DMS153 (cell line): ENCODE measurements around the gene MAN1C1.

Experiments
- DNase-seq: peaks from one replicate; lab custom pipeline; 2025; lab: John Stamatoyannopoulos, UW

Gene MAN1C1

DNA sequence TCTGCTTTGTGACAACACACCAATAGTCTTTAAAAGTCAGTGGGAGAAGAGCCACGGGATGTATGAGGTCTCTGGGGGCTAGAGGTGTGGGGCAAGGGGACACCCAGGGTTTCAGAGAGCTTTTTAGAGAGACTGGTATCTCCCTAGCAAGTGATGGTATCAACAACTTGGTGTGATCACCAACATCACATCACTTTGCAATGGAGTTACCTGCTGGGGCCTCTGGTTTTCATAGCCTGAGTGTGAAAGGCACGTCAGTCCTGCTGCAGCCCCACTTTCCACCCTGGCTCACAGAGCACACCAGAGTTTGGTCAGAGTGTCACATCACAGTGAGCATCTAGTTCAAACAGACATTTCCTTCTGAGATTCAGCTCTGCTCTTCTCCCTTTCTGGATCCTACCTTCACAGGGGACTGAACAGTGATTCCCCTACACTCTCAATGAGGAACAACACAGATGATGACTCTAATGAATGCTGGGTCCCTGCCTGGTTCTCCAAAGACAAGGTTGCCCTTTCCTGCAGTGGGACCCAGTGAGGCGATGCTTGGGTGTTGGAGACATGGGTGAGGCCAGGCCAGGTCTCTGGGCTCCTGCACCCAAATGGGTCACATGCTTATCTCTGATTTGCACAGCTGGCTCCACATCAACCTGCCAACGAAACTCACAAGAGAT is 2.0 kb upstream of the MAN1C1 start:
- no peak for DNase-seq

- DNase-seq: no peak
These were observed 1.4 kb upstream of the MAN1C1 start for GRCh38 chr1:25615172-25615541.

- DNase-seq: no peak
These were observed 962 bp upstream of the MAN1C1 start for GRCh38 chr1:25615563-25616094.

- DNase-seq: no peak
These were observed 515 bp downstream of the MAN1C1 start for GRCh38 chr1:25616987-25617624.

- no peak for DNase-seq
These were observed 1.2 kb downstream of the MAN1C1 start for GRCh38 chr1:25617625-25618432.

DNA sequence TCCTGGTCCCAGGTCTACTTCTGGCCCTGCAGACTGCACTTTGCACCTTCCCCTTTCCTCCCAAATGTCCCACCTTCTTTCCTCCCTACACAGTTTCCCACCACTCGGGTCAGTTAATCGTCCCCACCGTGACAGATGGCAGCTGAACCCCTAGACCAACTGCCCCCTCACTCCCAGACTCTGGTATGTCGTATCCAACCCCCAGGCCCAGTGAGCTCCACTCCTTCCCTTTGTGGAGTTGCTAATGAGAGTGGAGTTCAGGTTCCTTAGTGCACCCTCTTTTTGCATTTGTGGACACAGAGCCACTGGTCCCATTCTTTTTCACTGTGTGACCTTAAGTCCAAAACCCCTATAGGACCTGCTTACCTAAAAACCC is 1.8 kb downstream of the MAN1C1 start:
- no peak for DNase-seq

DNA sequence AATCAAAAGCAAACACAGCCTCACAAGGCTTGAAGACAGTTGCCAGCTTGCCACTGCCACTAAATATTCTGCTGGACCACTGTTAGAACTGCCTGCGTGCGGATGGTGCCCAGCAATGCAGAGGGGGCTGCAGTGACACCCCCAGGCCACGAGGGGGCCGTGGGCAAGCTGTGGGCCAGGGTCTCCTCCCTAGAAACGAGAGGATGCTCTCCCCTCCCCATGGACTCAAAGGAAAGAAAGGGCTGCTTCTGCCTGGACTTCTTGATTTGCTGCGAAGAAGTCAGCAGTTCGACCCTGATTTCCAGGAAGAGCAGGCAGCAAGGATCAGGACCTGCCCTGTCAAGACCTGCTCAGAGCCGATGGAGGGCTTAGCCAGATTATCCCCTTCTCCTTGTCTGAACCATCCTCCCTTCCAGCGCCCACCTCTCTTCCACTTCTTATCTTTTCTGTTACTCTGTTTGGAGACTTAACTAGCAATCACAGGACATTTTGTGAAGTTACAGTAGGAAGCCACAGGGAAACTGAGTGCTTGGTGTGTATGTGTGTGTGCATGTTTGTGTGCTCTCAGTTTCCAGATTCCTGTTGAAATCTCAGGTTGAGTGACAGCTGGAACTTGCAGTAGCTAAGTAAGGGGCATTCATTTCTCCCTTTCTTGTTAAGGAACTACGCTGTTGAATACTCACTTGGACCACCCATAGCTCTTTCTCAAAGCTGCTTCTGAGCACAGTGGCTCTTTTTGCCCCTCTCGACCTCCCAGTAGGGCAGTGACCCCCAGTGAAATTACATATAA is 2.7 kb downstream of the MAN1C1 start:
- peak; percentile 33 for DNase-seq

GRCh38 chr1:25620211-25620610 is 3.6 kb downstream of the MAN1C1 start:
- DNase-seq: no peak

DNA sequence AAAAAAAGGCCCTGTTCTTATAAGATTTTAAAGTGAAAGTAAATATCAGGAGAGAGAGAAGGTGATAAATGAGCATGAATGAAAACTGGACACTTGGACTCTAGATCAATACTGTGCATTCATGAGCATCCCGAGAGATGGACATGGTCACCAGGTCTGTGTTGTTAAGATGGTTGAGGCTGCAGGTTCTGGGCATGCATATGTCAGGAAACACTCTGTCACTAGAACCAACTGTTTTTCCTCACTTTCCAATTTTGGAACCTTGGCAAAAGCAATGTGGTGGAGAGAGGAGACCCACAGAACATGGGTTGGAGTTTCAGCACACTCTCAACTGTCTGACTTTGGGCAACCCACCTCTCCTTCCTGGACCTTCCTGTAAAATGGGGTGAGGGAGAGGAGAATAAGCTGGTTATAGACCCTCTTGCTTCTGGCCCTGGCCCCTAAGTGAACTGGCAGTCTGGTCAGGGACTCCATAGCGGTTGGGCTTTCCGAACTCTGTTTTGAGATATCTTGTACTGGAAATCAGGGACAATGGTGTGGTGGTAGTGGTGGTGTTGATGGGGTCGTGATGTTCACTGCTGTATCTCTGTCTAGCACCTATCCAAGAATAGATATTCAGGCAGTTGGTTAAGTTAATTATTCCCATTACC is 4.2 kb downstream of the MAN1C1 start:
- DNase-seq: no peak

DNA sequence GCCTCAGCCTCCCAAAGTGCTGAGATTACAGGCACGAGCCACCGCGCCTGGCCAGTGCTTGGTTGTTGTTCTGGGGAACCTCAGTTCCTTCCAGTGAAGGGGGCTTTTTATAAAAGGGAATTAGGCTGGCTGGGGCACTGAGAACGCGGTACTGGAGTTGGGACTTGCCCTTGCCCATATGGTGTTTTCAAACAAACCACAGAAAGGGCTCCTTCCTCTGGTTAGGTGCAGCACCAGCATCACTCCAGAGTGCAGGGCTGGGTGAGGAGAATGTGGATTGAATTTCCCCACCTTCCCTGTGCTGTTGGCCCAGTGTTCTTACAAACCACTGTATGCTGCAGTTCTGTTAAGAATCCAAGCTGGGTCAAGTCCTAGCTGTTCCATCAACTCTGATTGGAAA is 5.3 kb downstream of the MAN1C1 start:
- DNase-seq: no peak

DNA sequence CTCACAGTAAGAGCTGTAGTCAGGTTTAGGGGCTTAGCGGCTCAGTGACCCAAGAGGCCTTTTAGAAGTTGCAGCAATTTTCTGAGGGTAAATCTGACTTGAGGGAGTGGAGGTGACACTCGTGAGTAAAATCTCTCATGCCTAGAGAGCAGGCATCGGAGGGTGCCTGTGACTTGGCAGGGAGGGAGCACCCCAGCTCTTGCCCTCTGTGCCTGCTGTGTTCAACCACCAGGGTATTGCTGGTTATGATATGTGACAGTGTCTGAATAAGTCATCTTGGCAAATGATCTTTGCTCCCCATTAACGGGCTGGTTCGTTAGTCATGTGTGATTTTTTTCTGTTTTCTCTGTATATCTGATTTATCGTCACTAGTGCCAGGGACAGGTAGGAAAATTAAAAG is 5.9 kb downstream of the MAN1C1 start:
- no peak for DNase-seq

- DNase-seq: no peak
These were observed 6.4 kb downstream of the MAN1C1 start for GRCh38 chr1:25623007-25623406.

DNA sequence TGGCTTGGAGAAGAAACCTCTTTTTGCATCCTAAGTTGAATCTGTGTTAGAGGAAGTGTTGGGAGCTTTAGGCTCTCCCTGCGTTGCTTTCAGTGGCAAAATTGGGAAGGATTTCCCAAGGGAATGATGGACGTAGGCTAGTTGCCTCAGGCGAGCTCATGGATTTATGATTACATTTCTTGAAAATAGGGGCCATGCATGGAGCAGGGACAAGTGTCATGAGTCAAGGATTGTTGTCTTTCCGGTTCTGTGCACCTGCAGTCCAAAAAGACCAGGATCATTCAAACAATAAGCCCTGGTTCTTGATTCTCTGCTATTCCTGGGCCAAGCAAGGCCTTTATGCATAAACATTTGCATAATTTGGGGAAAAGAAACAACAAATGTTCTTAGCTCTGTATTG is 7.1 kb downstream of the MAN1C1 start:
- DNase-seq: no peak

DNA sequence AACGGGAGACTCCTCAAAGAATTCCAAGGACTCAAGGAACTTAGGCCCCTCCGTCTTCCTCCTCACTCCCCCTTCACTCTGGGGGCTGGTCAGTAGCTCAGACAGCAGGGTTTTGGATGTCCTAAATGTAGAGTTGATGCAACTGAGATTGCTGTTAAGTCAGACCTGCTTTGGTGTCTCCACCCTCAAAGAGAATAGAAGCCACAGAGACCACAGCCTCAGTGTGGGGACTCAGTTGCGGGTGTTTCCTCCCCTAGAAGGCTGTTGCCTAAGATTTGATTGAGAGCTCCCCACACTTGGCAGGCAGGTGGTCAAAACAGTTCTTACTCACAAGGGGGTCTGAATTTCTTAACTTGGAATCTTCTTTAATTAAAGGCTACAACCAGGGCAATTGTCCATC is 7.6 kb downstream of the MAN1C1 start:
- no peak for DNase-seq

GRCh38 chr1:25624604-25625003 is 8.0 kb downstream of the MAN1C1 start:
- DNase-seq: no peak

DNA sequence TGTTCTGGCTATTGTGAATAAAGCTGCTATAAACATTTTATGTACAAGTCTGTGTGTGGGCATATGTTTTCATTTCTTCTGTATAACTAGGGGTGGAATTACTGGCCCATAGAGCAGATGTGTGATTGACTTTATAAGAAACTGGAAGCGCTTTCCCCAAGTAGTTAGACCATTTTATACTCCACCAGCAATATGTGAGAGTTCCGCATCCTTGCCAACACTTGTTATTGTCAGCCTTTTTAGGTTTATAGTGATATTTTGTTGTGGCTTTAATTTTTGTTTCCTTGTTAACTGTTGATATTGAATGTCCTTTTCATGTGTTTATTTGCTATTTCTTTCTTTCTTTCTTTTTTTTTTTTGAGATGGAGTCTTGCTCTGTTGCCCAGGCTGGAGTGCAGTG is 9.4 kb downstream of the MAN1C1 start:
- DNase-seq: no peak

DNA sequence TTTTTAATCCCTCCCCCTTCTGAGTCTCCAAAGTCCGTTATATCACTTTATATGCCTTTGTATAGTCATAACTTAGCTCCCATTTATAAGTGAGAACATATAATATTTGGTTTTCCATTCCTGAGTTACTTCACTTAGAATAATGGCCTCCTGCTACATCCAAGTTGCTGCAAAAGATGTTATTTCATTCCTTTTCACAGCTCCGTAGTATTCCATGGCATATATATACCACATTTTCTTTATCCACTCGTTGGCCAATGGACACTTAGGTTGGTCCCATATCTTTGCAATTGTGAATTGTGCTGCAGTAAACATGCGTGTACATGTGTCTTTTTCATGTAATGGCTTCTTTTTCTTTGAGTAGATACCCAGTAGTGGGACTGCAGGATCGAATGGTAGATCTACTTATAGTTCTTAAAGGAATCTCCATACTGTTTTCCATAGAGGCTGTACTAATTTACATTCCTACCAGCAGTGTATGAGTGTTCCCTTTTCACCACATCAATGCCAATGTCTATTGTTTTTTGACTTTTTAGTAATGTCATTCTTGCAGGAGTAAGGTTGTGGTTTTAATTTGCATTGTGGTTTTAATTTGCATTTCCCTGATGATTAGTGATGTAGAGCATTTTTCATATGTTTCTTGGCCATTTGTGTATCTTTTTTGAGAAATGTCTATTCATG is 12.3 kb downstream of the MAN1C1 start:
- no peak for DNase-seq

GRCh38 chr1:25629836-25630235 is 13.2 kb downstream of the MAN1C1 start:
- DNase-seq: no peak

- DNase-seq: no peak
These were observed 15.3 kb downstream of the MAN1C1 start for GRCh38 chr1:25631750-25632485.

DNA sequence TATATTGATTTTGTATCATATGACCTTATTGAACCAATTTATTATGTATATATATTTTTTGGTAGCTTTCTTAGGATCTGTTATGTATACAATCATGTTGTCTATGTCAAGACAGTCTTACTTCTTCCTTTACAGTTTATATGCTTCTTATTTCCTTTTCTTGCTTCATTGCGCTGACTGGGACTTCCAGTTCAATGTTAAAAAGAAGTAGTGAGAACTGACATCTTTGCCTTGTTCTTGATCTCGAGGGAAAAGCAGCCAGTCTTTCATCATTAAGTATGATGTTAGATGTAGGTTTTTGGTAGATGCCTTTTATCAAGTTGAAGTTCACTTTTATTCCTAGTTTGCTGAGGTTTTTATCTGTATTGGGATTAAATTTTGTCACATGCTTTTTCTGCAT is 17.5 kb downstream of the MAN1C1 start:
- no peak for DNase-seq
